K562 (cell line): ENCODE results near the gene VARS1. TPM values are rescaled to one million over a fixed set of nuclear protein-coding genes. Genes with fewer than 3 reads are reported as not detected.

Source experiments
- ARID2 ChIP-seq: fragments of 450-650 bp; IDR thresholded peaks from 2 replicates; pipeline ENCODE4 v1.6.1; 2017; ENCODE audit warnings: antibody characterized with exemption, mild to moderate bottlenecking
- BCL6 ChIP-seq: fragments of 250-450 bp; sonication (Bioruptor Pico); IDR thresholded peaks from 2 replicates; pipeline ENCODE4 v1.4.0; 2020
- BRF1 ChIP-seq: IDR thresholded peaks from 3 replicates; pipeline ENCODE4 v1.6.1; 2011; ENCODE audit warnings: borderline replicate concordance, mild to moderate bottlenecking; ENCODE audit not compliant: insufficient read length; ENCODE audit errors: extremely low read depth
- CTBP1 ChIP-seq: fragments of 450-650 bp; IDR thresholded peaks from 2 replicates; pipeline ENCODE4 v1.6.1; 2016; ENCODE audit warnings: borderline replicate concordance
- E4F1 ChIP-seq: fragments of 250-450 bp; sonication (Bioruptor Pico); IDR thresholded peaks from 2 replicates; pipeline ENCODE4 v1.5.0; 2021; ENCODE audit warnings: mild to moderate bottlenecking, borderline replicate concordance
- MED1 ChIP-seq: sonication (generic); formaldehyde crosslinking; IDR thresholded peaks from 2 replicates; pipeline ENCODE4 v1.8.1; 2023; ENCODE audit warnings: missing genetic modification reagents, borderline replicate concordance
- MEF2D ChIP-seq: conservative IDR thresholded peaks from 2 replicates; pipeline ENCODE4 v1.6.1; 2016; ENCODE audit warnings: low read depth, missing genetic modification characterization, missing compliant biosample characterization
- MNT ChIP-seq, 2 experiments: fragments of 450-650 bp; conservative IDR thresholded peaks; 2 replicates each; pipeline ENCODE4 v1.6.1; 2017; ENCODE audit warnings: mild to moderate bottlenecking in 2 of 2, moderate library complexity in 2 of 2
- NCOA2 ChIP-seq, 2 experiments: fragments of 450-650 bp; IDR thresholded peaks; 2 replicates each; pipeline ENCODE4 v1.6.1; 2018; ENCODE audit warnings: mild to moderate bottlenecking in 2 of 2, moderate library complexity in 1 of 2; ENCODE audit not compliant: partially characterized antibody in 2 of 2
- NFRKB ChIP-seq: fragments of 450-650 bp; IDR thresholded peaks from 2 replicates; pipeline ENCODE4 v1.6.1; 2016; ENCODE audit warnings: low read depth
- NR3C1 ChIP-seq: sonication (generic); formaldehyde crosslinking; IDR thresholded peaks from 2 replicates; pipeline ENCODE4 v1.8.1; 2022; ENCODE audit warnings: missing genetic modification reagents
- PCBP2 ChIP-seq: fragments of 200-400 bp; formaldehyde crosslinking; IDR thresholded peaks from 2 replicates; pipeline ENCODE4 v1.6.1; 2018; ENCODE audit warnings: low read length, low read depth, mild to moderate bottlenecking, moderate library complexity; ENCODE audit not compliant: poor library complexity, severe bottlenecking
- POLR2A ChIP-seq: fragments of 450-650 bp; conservative IDR thresholded peaks from 2 replicates; pipeline ENCODE4 v1.6.1; 2016
- POLR3G ChIP-seq: IDR thresholded peaks from 2 replicates; pipeline ENCODE4 v1.6.1; 2011; ENCODE audit not compliant: insufficient read length, insufficient replicate concordance; ENCODE audit errors: extremely low read depth
- RBM17 ChIP-seq: fragments of 200-400 bp; formaldehyde crosslinking; IDR thresholded peaks from 2 replicates; pipeline ENCODE4 v1.6.1; 2017; ENCODE audit warnings: low read depth, mild to moderate bottlenecking, low read length, borderline replicate concordance
- TBL1XR1 ChIP-seq, 2 experiments: IDR thresholded peaks; 2 replicates each; pipeline ENCODE4 v1.6.1; 2012; ENCODE audit warnings: improper control_type of control experiment in 2 of 2, low read length in 2 of 2, mild to moderate bottlenecking in 1 of 2
- THRA ChIP-seq: fragments of 450-650 bp; IDR thresholded peaks from 2 replicates; pipeline ENCODE4 v1.6.1; 2017; ENCODE audit warnings: mild to moderate bottlenecking, moderate library complexity
- ZBTB8A ChIP-seq: fragments of 450-650 bp; IDR thresholded peaks from 2 replicates; pipeline ENCODE4 v1.6.1; 2018; ENCODE audit warnings: mild to moderate bottlenecking, moderate library complexity; ENCODE audit not compliant: partially characterized antibody
- ZC3H4 ChIP-seq: sonication (generic); formaldehyde crosslinking; IDR thresholded peaks from 2 replicates; pipeline ENCODE4 v1.9.0; 2021; ENCODE audit warnings: missing genetic modification reagents, borderline replicate concordance
- ZNF280A ChIP-seq: fragments of 450-650 bp; IDR thresholded peaks from 2 replicates; pipeline ENCODE4 v1.6.1; 2018; ENCODE audit warnings: mild to moderate bottlenecking, low read depth; ENCODE audit not compliant: partially characterized antibody
- ZNF644 ChIP-seq: fragments of 200-800 bp; sonication (Bioruptor generic); IDR thresholded peaks from 2 replicates; pipeline ENCODE4 v1.6.1; 2016; ENCODE audit warnings: low read depth, missing genetic modification characterization, missing compliant biosample characterization
- ZNF695 ChIP-seq: fragments of 450-650 bp; formaldehyde crosslinking; IDR thresholded peaks from 2 replicates; pipeline ENCODE4 v1.4.0; 2020; ENCODE audit warnings: mild to moderate bottlenecking, moderate library complexity
- polyA plus RNA-seq, 8 experiments: library from polyadenylated mRNA; depleted of rRNA in 4 of 8; stranded (reverse) in 5 of 8; unstranded in 3 of 8; fragments of >200 nt; fragmentation: Nextera tagmentation in 2 of 8; fragmentation: Illumina TruSeq in 1 of 8; extraction: Ambion mirVana in 2 of 8; extraction: Trizol in 1 of 8; gene quantifications; 2 replicates each; pipeline versions ENCODE4 v1.2.1 to v1.2.3, GENCODE V29; 2011 to 2014; ENCODE audit warnings: inconsistent platforms in 1 of 8, missing spikeins in 1 of 8
- total RNA-seq, 7 experiments: library from RNA; depleted of rRNA in 6 of 7; stranded (reverse); fragments of >200 nt in 6 of 7; fragmentation: Illumina TruSeq in 2 of 7; extraction: Trizol in 2 of 7; gene quantifications; 2 replicates each; pipeline versions ENCODE4 v1.2.1 to v1.2.3, GENCODE V29; 2011 to 2021; ENCODE audit warnings: low replicate concordance in 1 of 7

The VARS1 gene
- total and polyA plus RNA-seq, 9 of the 15 experiments (the other 6 are each of a cell fraction or from before 2014, with no cell fraction given), result 2.9 to 488 (median 130) TPM

GRCh38 chr6:31806470-31807272 is 11.1 kb upstream of the VARS1 start, which contains the start of gene LSM2 (continued):
- TF ChIP-seq ZC3H4 (no peak), MEF2D (tag) (no peak), RBM17 (no peak), NCOA2 (IDR thresholded peaks at IDR 0.05; ENCODE audit: partially characterized antibody in 2 of 2) (no peak), POLR2A (peak; percentile 97), ZNF644 (tag) (no peak), ZNF280A (no peak), E4F1 (no peak), ZBTB8A (no peak), PCBP2 (no peak), MED1 (CRISPR knock-in tag) (no peak), CTBP1 (peak; percentile 98), THRA (no peak), MNT (conservative IDR thresholded peaks at IDR 0.05) (no peak), BCL6 (CRISPR knock-in tag) (no peak), ARID2 (peak; percentile 58; the same call in 1 of the 2 replicates), ZNF695 (CRISPR knock-in tag) (no peak), POLR3G (no peak), BRF1 (no peak), NFRKB (no peak; the same call in 1 of the 2 replicates), TBL1XR1 (IDR thresholded peaks at IDR 0.05; ENCODE audit: low read length in 2 of 2) (peak in 1 of 2 experiments; percentile 75; a peak in 1 of 4 replicates), NR3C1 (CRISPR knock-in tag) (no peak)
